Measurements from ENCODE around the gene ZBTB9. TPM values are rescaled to one million over a fixed set of nuclear protein-coding genes. Genes with fewer than 3 reads are reported as not detected.

Gene ZBTB9
- total RNA-seq, 3 donors from 2014 or later: 1.9 to 5.1 (median 3.6) TPM

GRCh38 chr6:33428224-33428965, 26.0 kb upstream of the ZBTB9 start:
- Histone ChIP-seq H3K9me3 (no peaks in the 10 kb centered on the region), H3K27ac (peak overlapping the region; percentile 95 to 97), H3K36me3 (no peaks in the 10 kb centered on the region), H3K27me3 (no peaks in the 10 kb centered on the region), H3K4me3 (peak overlapping the region; percentile 48 to 83 (median 64)), H3K4me1 (peaks cover 4 to 11% of the 10 kb centered on the region in 2 donors)
- DNase-seq (ENCODE audit: low spot score in 2 of 2): no peak
- peak; percentile 30 to 74 (median 42) for TF ChIP-seq CTCF (IDR thresholded peaks at IDR 0.05)
- no peak for TF ChIP-seq POLR2A (IDR thresholded peaks at IDR 0.05)
- intact Hi-C loops (cut with DNase I; ENCODE audit: low total_unique reads): no loop called here

DNA sequence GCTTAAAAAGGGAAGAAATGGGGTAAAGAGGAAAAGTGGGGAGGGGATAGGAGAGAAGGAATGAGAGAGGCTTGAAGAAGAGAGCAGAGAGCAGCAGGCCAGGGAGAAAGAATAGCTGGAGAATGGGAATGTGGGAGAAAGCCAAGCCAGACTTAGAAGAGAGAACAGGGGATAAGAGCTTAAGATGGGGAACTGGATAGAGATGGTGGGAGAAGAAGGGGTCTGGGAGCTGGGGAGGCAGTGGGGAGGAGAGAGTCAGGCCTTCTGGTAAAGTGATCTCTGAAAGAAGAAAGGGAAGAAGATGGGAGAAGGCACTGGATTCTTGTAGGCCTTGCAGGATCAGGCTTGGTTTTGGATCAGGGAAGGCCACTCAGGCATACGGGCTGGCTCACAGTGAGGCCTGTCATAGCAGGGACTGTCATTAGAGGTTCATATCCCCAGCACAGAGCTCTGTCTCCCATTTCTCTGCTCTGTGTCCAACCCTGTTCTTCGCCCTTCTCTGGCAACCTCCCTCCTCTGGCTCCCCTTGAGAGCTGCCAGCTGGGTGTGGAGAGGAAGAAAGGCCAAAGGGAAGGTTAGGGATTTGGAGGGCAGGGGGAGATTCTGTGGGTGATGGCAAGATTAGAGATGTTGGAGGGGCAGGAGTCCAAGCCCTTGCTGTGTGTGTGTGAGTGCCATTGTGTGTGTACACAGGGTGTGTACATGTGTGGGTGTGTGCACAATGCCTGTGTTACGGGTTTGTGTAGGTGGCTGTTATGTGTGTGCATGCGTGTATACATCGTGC, 25.2 kb upstream of the ZBTB9 start:
- peaks cover 4 to 11% of the 10 kb centered on the region in 2 donors for H3K4me1 ChIP-seq
- H3K27me3 ChIP-seq: no peaks in the 10 kb centered on the region
- no peak for DNase-seq (ENCODE audit: low spot score in 2 of 2)
- intact Hi-C loops (cut with DNase I; ENCODE audit: low total_unique reads): no loop called here
- H3K36me3 ChIP-seq: no peaks in the 10 kb centered on the region
- TF ChIP-seq CTCF (IDR thresholded peaks at IDR 0.05) (no peak), POLR2AphosphoS5 (IDR thresholded peaks at IDR 0.05) (no peak), POLR2A (IDR thresholded peaks at IDR 0.05) (no peak)
- H3K27ac ChIP-seq: peak overlapping the region; percentile 95 to 97
- peak overlapping the region in 1 of 3 donors; percentile 83 for H3K4me3 ChIP-seq
- no peaks in the 10 kb centered on the region for H3K9me3 ChIP-seq

DNA sequence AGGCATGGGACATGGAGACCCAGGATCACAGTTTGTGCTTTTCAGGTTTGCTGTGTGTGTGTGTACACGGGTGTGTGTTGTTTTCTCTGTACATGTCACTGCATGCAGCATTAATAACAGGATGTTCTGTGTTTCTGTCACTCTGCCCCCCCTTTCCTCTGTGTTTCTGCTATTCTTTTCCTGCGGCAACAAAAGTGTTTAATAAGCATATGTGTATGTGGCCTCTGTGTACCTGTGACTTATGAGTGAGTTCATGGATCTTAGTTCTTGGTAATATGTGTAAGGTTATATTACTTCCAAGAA, 24.7 kb upstream of the ZBTB9 start:
- Histone ChIP-seq H3K27me3 (no peaks in the 10 kb centered on the region), H3K4me1 (peaks cover 4 to 11% of the 10 kb centered on the region in 2 donors), H3K9me3 (no peaks in the 10 kb centered on the region), H3K4me3 (no peak overlapping the region), H3K27ac (no peak overlapping the region), H3K36me3 (no peaks in the 10 kb centered on the region)
- intact Hi-C loops (cut with DNase I; ENCODE audit: low total_unique reads): no loop called here
- no peak for DNase-seq (ENCODE audit: low spot score in 2 of 2)
- no peak for TF ChIP-seq POLR2A (IDR thresholded peaks at IDR 0.05)
- TF ChIP-seq CTCF (IDR thresholded peaks at IDR 0.05): no peak
- no peak for TF ChIP-seq POLR2AphosphoS5 (IDR thresholded peaks at IDR 0.05)

- H3K4me1 ChIP-seq: peaks cover 4 to 11% of the 10 kb centered on the region in 2 donors
- no peaks in the 10 kb centered on the region for H3K9me3 ChIP-seq
- TF ChIP-seq POLR2A (IDR thresholded peaks at IDR 0.05): no peak
- no peak for TF ChIP-seq CTCF (IDR thresholded peaks at IDR 0.05)
- TF ChIP-seq POLR2AphosphoS5 (IDR thresholded peaks at IDR 0.05): no peak
- intact Hi-C loops (cut with DNase I; ENCODE audit: low total_unique reads): no loop called here
- H3K27me3 ChIP-seq: no peaks in the 10 kb centered on the region
- no peaks in the 10 kb centered on the region for H3K36me3 ChIP-seq
- no peak overlapping the region for H3K27ac ChIP-seq
- no peak for DNase-seq (ENCODE audit: low spot score in 2 of 2)
- no peak overlapping the region for H3K4me3 ChIP-seq
Observed at GRCh38 chr6:33430334-33430733, 24.0 kb upstream of the ZBTB9 start.
